K562 (cell line): Measurements from ENCODE around the gene CRKL. TPM values are rescaled to one million over a fixed set of nuclear protein-coding genes. Genes with fewer than 3 reads are reported as not detected.

Experiments
- BDP1 ChIP-seq: IDR thresholded peaks from 3 replicates; pipeline ENCODE4 v1.6.1; 2011; ENCODE audit not compliant: insufficient read length, insufficient read depth
- BRF2 ChIP-seq: IDR thresholded peaks from 3 replicates; pipeline ENCODE4 v1.6.1; 2011; ENCODE audit warnings: borderline replicate concordance, mild to moderate bottlenecking; ENCODE audit not compliant: insufficient read length, insufficient read depth
- ILF3 ChIP-seq: fragments of 450-650 bp; IDR thresholded peaks from 2 replicates; pipeline ENCODE4 v1.6.1; 2018; ENCODE audit warnings: antibody characterized with exemption, mild to moderate bottlenecking, moderate library complexity, borderline replicate concordance
- IRF2 ChIP-seq: sonication (generic); formaldehyde crosslinking; IDR thresholded peaks from 2 replicates; pipeline ENCODE4 v1.8.1; 2022; ENCODE audit warnings: mild to moderate bottlenecking, missing genetic modification reagents
- JUNB ChIP-seq: fragments of 450-650 bp; formaldehyde crosslinking; conservative IDR thresholded peaks from 2 replicates; pipeline ENCODE4 v1.4.0; 2020; ENCODE audit warnings: mild to moderate bottlenecking
- MCM3 ChIP-seq: fragments of 450-650 bp; IDR thresholded peaks from 2 replicates; pipeline ENCODE4 v1.6.1; 2016
- NCOA2 ChIP-seq, 2 experiments: fragments of 450-650 bp; IDR thresholded peaks; 2 replicates each; pipeline ENCODE4 v1.6.1; 2018; ENCODE audit warnings: mild to moderate bottlenecking in 2 of 2, moderate library complexity in 1 of 2; ENCODE audit not compliant: partially characterized antibody in 2 of 2
- NFE2 ChIP-seq: IDR thresholded peaks from 2 replicates; pipeline ENCODE4 v1.6.1; 2014; ENCODE audit warnings: antibody characterized with exemption, low read depth
- PTBP1 ChIP-seq: fragments of 200-400 bp; formaldehyde crosslinking; IDR thresholded peaks from 2 replicates; pipeline ENCODE4 v1.6.1; 2017; ENCODE audit warnings: low read depth, low read length
- SMARCA4 ChIP-seq: fragments of 450-650 bp; IDR thresholded peaks from 2 replicates; pipeline ENCODE4 v1.6.1; 2016
- SREBF1 ChIP-seq: fragments of 150-350 bp; IDR thresholded peaks from 2 replicates; pipeline ENCODE4 v1.6.1; 2014; ENCODE audit warnings: antibody characterized with exemption, low read depth, low read length, borderline replicate concordance
- TAF15 ChIP-seq: fragments of 200-400 bp; formaldehyde crosslinking; IDR thresholded peaks from 2 replicates; pipeline ENCODE4 v1.6.1; 2017; ENCODE audit warnings: mild to moderate bottlenecking, low read depth, low read length, moderate library complexity
- TEAD4 ChIP-seq, 2 experiments: sonication (generic) in 1 of 2; formaldehyde crosslinking in 1 of 2; IDR thresholded peaks; 2 replicates each; pipeline versions ENCODE4 v1.6.1 to v1.8.0; 2012 to 2022; ENCODE audit warnings: borderline replicate concordance in 1 of 2, inconsistent platforms in 1 of 2, low read length in 1 of 2, mild to moderate bottlenecking in 1 of 2, missing genetic modification reagents in 1 of 2
- VEZF1 ChIP-seq: fragments of 200-800 bp; sonication (Bioruptor generic); IDR thresholded peaks from 2 replicates; pipeline ENCODE4 v1.6.1; 2017; ENCODE audit warnings: missing genetic modification characterization, missing compliant biosample characterization
- XRCC4 ChIP-seq: IDR thresholded peaks from one replicate; pipeline ENCODE4 v1.6.1; 2011; ENCODE audit not compliant: insufficient read depth, insufficient read length; ENCODE audit errors: extremely low read depth
- ZBTB7A ChIP-seq: IDR thresholded peaks from 2 replicates; pipeline ENCODE4 v1.6.1; 2011; ENCODE audit warnings: low read depth, mild to moderate bottlenecking, low read length, moderate library complexity, borderline replicate concordance; ENCODE audit not compliant: control insufficient read depth
- ZNF184 ChIP-seq: sonication (generic); formaldehyde crosslinking; IDR thresholded peaks from 2 replicates; pipeline ENCODE4 v1.5.0; 2020; ENCODE audit warnings: missing genetic modification reagents
- ZNF212 ChIP-seq: fragments of 450-650 bp; formaldehyde crosslinking; IDR thresholded peaks from 2 replicates; pipeline ENCODE4 v1.4.0; 2020; ENCODE audit warnings: mild to moderate bottlenecking
- ZNF57 ChIP-seq: fragments of 450-650 bp; formaldehyde crosslinking; IDR thresholded peaks from 2 replicates; pipeline ENCODE4 v1.4.0; 2020; ENCODE audit warnings: mild to moderate bottlenecking, moderate library complexity
- ZNF830 ChIP-seq: fragments of 250-450 bp; sonication (Bioruptor Pico); IDR thresholded peaks from 2 replicates; pipeline ENCODE4 v1.5.0; 2021; ENCODE audit warnings: mild to moderate bottlenecking
- polyA plus RNA-seq, 8 experiments: library from polyadenylated mRNA; depleted of rRNA in 4 of 8; stranded (reverse) in 5 of 8; unstranded in 3 of 8; fragments of >200 nt; fragmentation: Nextera tagmentation in 2 of 8; fragmentation: Illumina TruSeq in 1 of 8; extraction: Ambion mirVana in 2 of 8; extraction: Trizol in 1 of 8; gene quantifications; 2 replicates each; pipeline versions ENCODE4 v1.2.1 to v1.2.3, GENCODE V29; 2011 to 2014; ENCODE audit warnings: inconsistent platforms in 1 of 8, missing spikeins in 1 of 8
- total RNA-seq, 7 experiments: library from RNA; depleted of rRNA in 6 of 7; stranded (reverse); fragments of >200 nt in 6 of 7; fragmentation: Illumina TruSeq in 2 of 7; extraction: Trizol in 2 of 7; gene quantifications; 2 replicates each; pipeline versions ENCODE4 v1.2.1 to v1.2.3, GENCODE V29; 2011 to 2021; ENCODE audit warnings: low replicate concordance in 1 of 7
- TF ChIP-seq, protein P1 (sequence below), 2 experiments: fragments of 450-650 bp in 1 of 2; sonication (generic) in 1 of 2; formaldehyde crosslinking in 1 of 2; IDR thresholded peaks in 1 of 2; conservative IDR thresholded peaks in 1 of 2; 2 replicates each; pipeline versions ENCODE4 v1.6.1 to v1.8.1; 2016 to 2023; ENCODE audit warnings: mild to moderate bottlenecking in 2 of 2, moderate library complexity in 2 of 2, inconsistent platforms in 1 of 2, missing genetic modification reagents in 1 of 2
- TF ChIP-seq, protein P2 (sequence below): fragments of 250-450 bp; sonication (Bioruptor Pico); IDR thresholded peaks from 2 replicates; pipeline ENCODE4 v1.9.0; 2021; ENCODE audit warnings: mild to moderate bottlenecking
- TF ChIP-seq, protein P3 (sequence below): sonication (generic); formaldehyde crosslinking; IDR thresholded peaks from 2 replicates; pipeline ENCODE4 v1.8.0; 2022; ENCODE audit warnings: mild to moderate bottlenecking, missing genetic modification reagents

The CRKL gene
- total and polyA plus RNA-seq, 9 of the 15 experiments (the other 6 are each of a cell fraction or from before 2014, with no cell fraction given) = 100 to 263 (median 124) TPM

- TF ChIP-seq, protein P1, sequence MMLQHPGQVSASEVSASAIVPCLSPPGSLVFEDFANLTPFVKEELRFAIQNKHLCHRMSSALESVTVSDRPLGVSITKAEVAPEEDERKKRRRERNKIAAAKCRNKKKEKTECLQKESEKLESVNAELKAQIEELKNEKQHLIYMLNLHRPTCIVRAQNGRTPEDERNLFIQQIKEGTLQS (IDR thresholded peaks at IDR 0.05) = no peak
- TF ChIP-seq, protein P1 (CRISPR knock-in tag; conservative IDR thresholded peaks at IDR 0.05) = peak; percentile 65; the same call in 1 of the 2 replicates
- TF ChIP-seq TAF15 (0 out of 2 replicates have a peak, but pooled peaks have one; percentile 26), ZBTB7A (no peak), ZNF57 (peak; percentile 64; the same call in 1 of the 2 replicates), ILF3 (no peak), MCM3 (0 out of 2 replicates have a peak, but pooled peaks have one; percentile 6), BDP1 (no peak), NCOA2 (IDR thresholded peaks at IDR 0.05; ENCODE audit: partially characterized antibody in 2 of 2) (no peak), PTBP1 (no peak), ZNF184 (peak; percentile 32; the same call in 1 of the 2 replicates), ZNF830 (CRISPR knock-in tag) (0 out of 2 replicates have a peak, but pooled peaks have one; percentile 46), VEZF1 (CRISPR knock-in tag) (no peak), IRF2 (CRISPR knock-in tag) (peak; percentile 59; the same call in 1 of the 2 replicates), NFE2 (no peak), TEAD4 (IDR thresholded peaks at IDR 0.05; ENCODE audit: low read length) (no peak), TEAD4 (CRISPR knock-in tag; IDR thresholded peaks at IDR 0.05; ENCODE audit: borderline replicate concordance) (0 out of 2 replicates have a peak, but pooled peaks have one; percentile 56), ZNF212 (no peak), XRCC4 (no peak), SREBF1 (no peak), JUNB (CRISPR knock-in tag) (0 out of 2 replicates have a peak, but pooled peaks have one; percentile 38), SMARCA4 (no peak), BRF2 (no peak)
- TF ChIP-seq, protein P2, sequence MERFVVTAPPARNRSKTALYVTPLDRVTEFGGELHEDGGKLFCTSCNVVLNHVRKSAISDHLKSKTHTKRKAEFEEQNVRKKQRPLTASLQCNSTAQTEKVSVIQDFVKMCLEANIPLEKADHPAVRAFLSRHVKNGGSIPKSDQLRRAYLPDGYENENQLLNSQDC (CRISPR knock-in tag) = no peak
- TF ChIP-seq, protein P3, sequence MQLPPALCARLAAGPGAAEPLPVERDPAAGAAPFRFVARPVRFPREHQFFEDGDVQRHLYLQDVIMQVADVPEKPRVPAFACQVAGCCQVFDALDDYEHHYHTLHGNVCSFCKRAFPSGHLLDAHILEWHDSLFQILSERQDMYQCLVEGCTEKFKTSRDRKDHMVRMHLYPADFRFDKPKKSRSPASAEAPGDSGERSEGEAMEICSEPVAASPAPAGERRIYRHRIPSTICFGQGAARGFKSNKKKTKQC (CRISPR knock-in tag) = no peak
Observed at GRCh38 chr22:20966883-20967696, 49.9 kb downstream of the CRKL start, which contains the start of gene AIFM3 (continued).
